Measurements from ENCODE around the gene BMPR2.

DNA sequence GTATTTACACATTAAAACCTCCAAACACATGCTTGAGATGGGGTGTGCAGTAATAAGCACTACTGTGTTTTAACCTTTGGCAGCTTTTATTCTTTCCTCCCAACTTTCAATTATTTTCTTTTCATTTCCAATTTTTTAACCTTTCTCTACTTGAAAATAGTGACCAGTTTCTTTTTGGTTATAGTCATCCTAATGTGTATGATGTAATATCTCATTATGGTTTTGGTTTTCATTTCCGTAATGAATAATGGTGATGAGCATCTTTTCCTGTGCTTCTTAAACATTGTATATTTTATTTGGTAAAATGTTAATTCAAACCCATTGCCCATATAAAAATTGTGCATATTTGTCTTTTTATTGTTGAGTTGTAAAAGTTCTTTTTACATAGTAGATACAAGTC, 103.5 kb downstream of the BMPR2 start:
- TF ChIP-seq POLR2A (IDR thresholded peaks at IDR 0.05; ENCODE audit: low read depth) (no peak), EP300 (IDR thresholded peaks at IDR 0.05) (no peak), POLR2AphosphoS5 (IDR thresholded peaks at IDR 0.05) (no peak)
- TF ChIP-seq, protein P1, sequence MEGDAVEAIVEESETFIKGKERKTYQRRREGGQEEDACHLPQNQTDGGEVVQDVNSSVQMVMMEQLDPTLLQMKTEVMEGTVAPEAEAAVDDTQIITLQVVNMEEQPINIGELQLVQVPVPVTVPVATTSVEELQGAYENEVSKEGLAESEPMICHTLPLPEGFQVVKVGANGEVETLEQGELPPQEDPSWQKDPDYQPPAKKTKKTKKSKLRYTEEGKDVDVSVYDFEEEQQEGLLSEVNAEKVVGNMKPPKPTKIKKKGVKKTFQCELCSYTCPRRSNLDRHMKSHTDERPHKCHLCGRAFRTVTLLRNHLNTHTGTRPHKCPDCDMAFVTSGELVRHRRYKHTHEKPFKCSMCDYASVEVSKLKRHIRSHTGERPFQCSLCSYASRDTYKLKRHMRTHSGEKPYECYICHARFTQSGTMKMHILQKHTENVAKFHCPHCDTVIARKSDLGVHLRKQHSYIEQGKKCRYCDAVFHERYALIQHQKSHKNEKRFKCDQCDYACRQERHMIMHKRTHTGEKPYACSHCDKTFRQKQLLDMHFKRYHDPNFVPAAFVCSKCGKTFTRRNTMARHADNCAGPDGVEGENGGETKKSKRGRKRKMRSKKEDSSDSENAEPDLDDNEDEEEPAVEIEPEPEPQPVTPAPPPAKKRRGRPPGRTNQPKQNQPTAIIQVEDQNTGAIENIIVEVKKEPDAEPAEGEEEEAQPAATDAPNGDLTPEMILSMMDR (IDR thresholded peaks at IDR 0.05) = no peak

Data from esophagus muscularis mucosa (tissue), 4 donors.